HCT116 (cell line): ENCODE measurements around the gene RGS4. TPM values are rescaled to one million over a fixed set of nuclear protein-coding genes. Genes with fewer than 3 reads are reported as not detected.
A peak's percentile ranks its signal among the peaks of the same experiment; 100 is the strongest.

ENCODE experiments used
- ATAC-seq: fragments of 200-7000 bp; cut with Tn5 transposase; 2 replicates; pipeline ENCODE4 v1.9.1; 2020; ENCODE audit warnings: mild to moderate bottlenecking, moderate library complexity
- BruUV-seq: library from RNA; stranded (reverse); fragments of 400-500 nt; replicated peaks from 2 replicates; lab custom pipeline; 2021; lab: Mats Ljungman, UMichigan
- CTCF ChIA-PET: fragments of 300-600 bp; sonication (Branson Sonifier 250); formaldehyde crosslinking; loops from one replicate; lab custom pipeline; 2021; ENCODE audit warnings: antibody characterized with exemption; lab: Charles Lee
- POLR2A ChIA-PET: fragments of 300-600, 350-600 bp; sonication (Branson Sonifier 250); formaldehyde crosslinking; loops from one replicate; lab custom pipeline; 2021; ENCODE audit warnings: antibody characterized with exemption; lab: Charles Lee
- RAD21 ChIA-PET, 2 experiments: fragments of 300-600 bp; sonication (Branson Sonifier 250); formaldehyde crosslinking; loops; one replicate each; lab custom pipeline; 2023; ENCODE audit warnings: low total read pairs in 2 of 2; ENCODE audit not compliant: uncharacterized antibody in 2 of 2, unreplicated experiment in 2 of 2, low non-redundant PET in 1 of 2; lab: Charles Lee
- DNase-seq: peaks from one replicate; pipeline ENCODE4 v3.0.0-alpha.2; 2010; ENCODE audit warnings: low read depth, low spot score
- H2AFZ ChIP-seq: fragments of 200-600 bp; shearing (Covaris generic), sonication (generic); 2 replicates; pipeline ENCODE4 v1.6.1; 2017; ENCODE audit warnings: low read depth, mixed run types, mixed read lengths, antibody characterized with exemption, low read length; ENCODE audit not compliant: poor library complexity, severe bottlenecking
- H3K27ac ChIP-seq: 2 replicates; pipeline ENCODE4 v1.5.1; 2012; ENCODE audit warnings: low read depth, low read length
- H3K27me3 ChIP-seq: fragments of 200-600 bp; sonication (generic); 2 replicates; pipeline ENCODE4 v1.6.1; 2016; ENCODE audit warnings: mixed run types, low read length, mixed read lengths; ENCODE audit not compliant: insufficient read depth
- H3K36me3 ChIP-seq, 2 experiments: fragments of 200-500 bp in 1 of 2; fragments of 200-600 bp in 1 of 2; sonication (Bioruptor generic) in 1 of 2; sonication (generic) in 1 of 2; 2 replicates each; pipeline versions ENCODE4 v1.5.1 to v1.6.1; 2014 to 2016; ENCODE audit warnings: low read length in 2 of 2, inconsistent platforms in 1 of 2, mixed read lengths in 1 of 2, mixed run types in 1 of 2; ENCODE audit not compliant: insufficient read depth in 2 of 2, control insufficient read depth in 1 of 2
- H3K4me1 ChIP-seq, 2 experiments: fragments of 200-600 bp in 1 of 2; sonication (generic) in 1 of 2; 2 replicates each; pipeline versions ENCODE4 v1.5.1 to v1.6.1; 2012 to 2017; ENCODE audit warnings: low read length in 2 of 2, inconsistent platforms in 1 of 2, mild to moderate bottlenecking in 1 of 2, mixed read lengths in 1 of 2, mixed run types in 1 of 2, moderate library complexity in 1 of 2; ENCODE audit not compliant: insufficient read depth in 2 of 2, control insufficient read depth in 1 of 2
- H3K4me2 ChIP-seq: fragments of 200-600 bp; sonication (generic); 2 replicates; pipeline ENCODE4 v1.6.1; 2017; ENCODE audit warnings: mixed run types, low read length, mixed read lengths
- H3K4me3 ChIP-seq, 2 experiments: fragments of 200-600 bp in 1 of 2; sonication (generic) in 1 of 2; replicated peaks in 1 of 2; 2 replicates each; pipeline ENCODE4 v1.5.1; 2011 to 2016; ENCODE audit warnings: low read length in 2 of 2, control low read depth in 1 of 2, low read depth in 1 of 2, mild to moderate bottlenecking in 1 of 2, mixed read lengths in 1 of 2, mixed run types in 1 of 2
- H3K79me2 ChIP-seq: fragments of 200-600 bp; sonication (generic); 2 replicates; pipeline ENCODE4 v1.6.1; 2017; ENCODE audit warnings: mild to moderate bottlenecking, mixed run types, low read length, moderate library complexity, mixed read lengths; ENCODE audit not compliant: insufficient read depth
- H3K9ac ChIP-seq: fragments of 200-600 bp; sonication (generic); 2 replicates; pipeline ENCODE4 v1.6.1; 2016; ENCODE audit warnings: low read length, mixed read lengths
- H3K9me2 ChIP-seq: fragments of 200-600 bp; sonication (generic), shearing (Covaris generic); 2 replicates; pipeline ENCODE4 v1.6.1; 2017; ENCODE audit warnings: mixed run types, mild to moderate bottlenecking, moderate library complexity; ENCODE audit not compliant: insufficient read depth
- H3K9me3 ChIP-seq, 2 experiments: fragments of 200-500 bp in 1 of 2; fragments of 200-600 bp in 1 of 2; sonication (Bioruptor generic) in 1 of 2; sonication (generic) in 1 of 2; 2 replicates each; pipeline ENCODE4 v1.6.1; 2014 to 2017; ENCODE audit warnings: low read length in 2 of 2, mixed read lengths in 2 of 2, inconsistent platforms in 1 of 2, low read depth in 1 of 2, mild to moderate bottlenecking in 1 of 2, mixed run types in 1 of 2, moderate library complexity in 1 of 2; ENCODE audit not compliant: control insufficient read depth in 1 of 2, insufficient read depth in 1 of 2
- H4K20me1 ChIP-seq: fragments of 200-600 bp; sonication (generic), shearing (Covaris generic); 2 replicates; pipeline ENCODE4 v1.6.1; 2017; ENCODE audit warnings: mixed run types, mild to moderate bottlenecking, moderate library complexity; ENCODE audit not compliant: insufficient read depth
- ATF3 ChIP-seq: IDR thresholded peaks from 2 replicates; pipeline ENCODE4 v1.6.1; 2012
- CBX3 ChIP-seq: IDR thresholded peaks from 2 replicates; pipeline ENCODE4 v1.6.1; 2012; ENCODE audit warnings: low read depth
- CEBPB ChIP-seq: IDR thresholded peaks from 2 replicates; pipeline ENCODE4 v1.6.1; 2012; ENCODE audit warnings: low read depth
- CTCF ChIP-seq, 3 experiments: fragments of 200-600 bp in 1 of 3; sonication (generic) in 1 of 3; IDR thresholded peaks in 2 of 3; conservative IDR thresholded peaks in 1 of 3; 2 replicates each; pipeline ENCODE4 v1.5.1; 2012 to 2017; ENCODE audit warnings: low read depth in 2 of 3, low read length in 2 of 3, antibody characterized with exemption in 1 of 3, borderline replicate concordance in 1 of 3, control low read depth in 1 of 3, mild to moderate bottlenecking in 1 of 3, mixed read lengths in 1 of 3, mixed run types in 1 of 3, moderate library complexity in 1 of 3; ENCODE audit not compliant: insufficient read depth in 1 of 3
- EGR1 ChIP-seq: IDR thresholded peaks from 2 replicates; pipeline ENCODE4 v1.6.1; 2012; ENCODE audit warnings: low read depth
- ELF1 ChIP-seq: IDR thresholded peaks from 2 replicates; pipeline ENCODE4 v1.6.1; 2012; ENCODE audit warnings: low read depth, borderline replicate concordance
- EZH2 ChIP-seq: fragments of 200-600 bp; sonication (generic); IDR thresholded peaks from 2 replicates; pipeline ENCODE4 v1.6.1; 2017; ENCODE audit warnings: antibody characterized with exemption, mixed run types
- EZH2phosphoT487 ChIP-seq: fragments of 200-600 bp; IDR thresholded peaks from 2 replicates; pipeline ENCODE4 v1.6.1; 2018; ENCODE audit warnings: antibody characterized with exemption, borderline replicate concordance
- JUND ChIP-seq: IDR thresholded peaks from 2 replicates; pipeline ENCODE4 v1.6.1; 2012
- MAX ChIP-seq: IDR thresholded peaks from 2 replicates; pipeline ENCODE4 v1.6.1; 2012
- POLR2A ChIP-seq: IDR thresholded peaks from 2 replicates; pipeline ENCODE4 v1.7.0; 2011; ENCODE audit warnings: borderline replicate concordance; ENCODE audit not compliant: insufficient read depth, insufficient read length; ENCODE audit errors: extremely low read depth
- POLR2AphosphoS5 ChIP-seq: IDR thresholded peaks from 2 replicates; pipeline ENCODE4 v1.6.1; 2011; ENCODE audit warnings: mild to moderate bottlenecking, low read depth, low read length, moderate library complexity
- RAD21 ChIP-seq: IDR thresholded peaks from 2 replicates; pipeline ENCODE4 v1.6.1; 2012; ENCODE audit warnings: low read depth, mild to moderate bottlenecking
- REST ChIP-seq: IDR thresholded peaks from 2 replicates; pipeline ENCODE4 v1.6.1; 2012; ENCODE audit warnings: low read depth
- SIN3A ChIP-seq: IDR thresholded peaks from 2 replicates; pipeline ENCODE4 v1.6.1; 2012; ENCODE audit warnings: low read depth
- SP1 ChIP-seq: IDR thresholded peaks from 2 replicates; pipeline ENCODE4 v1.6.1; 2012; ENCODE audit warnings: low read depth
- TCF7L2 ChIP-seq: IDR thresholded peaks from 2 replicates; pipeline ENCODE4 v1.7.0; 2011; ENCODE audit warnings: borderline replicate concordance, inconsistent platforms; ENCODE audit not compliant: insufficient read depth, insufficient read length; ENCODE audit errors: extremely low read depth
- YY1 ChIP-seq: IDR thresholded peaks from 2 replicates; pipeline ENCODE4 v1.6.1; 2011; ENCODE audit warnings: low read length, low read depth, moderate library complexity, mild to moderate bottlenecking; ENCODE audit not compliant: insufficient replicate concordance; ENCODE audit errors: extremely low read depth
- ZFX ChIP-seq: fragments of 450-650 bp; IDR thresholded peaks from 2 replicates; pipeline ENCODE4 v1.6.1; 2017
- ZNF274 ChIP-seq: fragments of 200-500 bp; sonication (Bioruptor generic); IDR thresholded peaks from 2 replicates; pipeline ENCODE4 v1.6.1; 2014; ENCODE audit warnings: mild to moderate bottlenecking, low read depth, low read length, inconsistent platforms
- intact Hi-C: fragments of 100-400 bp; cut with micrococcal nuclease; formaldehyde crosslinking; loops from 2 replicates; pipeline ENCODE4 v1.10.0; 2022
- total RNA-seq: library from RNA; stranded (reverse); gene quantifications from one replicate; pipeline ENCODE4 v1.2.1, GENCODE V29; 2021; ENCODE audit not compliant: unreplicated experiment

RGS4 gene
- total RNA-seq, 1 experiment from 2014 or later: not detected

- BruUV-seq: no TSS peak
- intact Hi-C loops: no loop called here
- Histone ChIP-seq H3K27me3 (no peaks in the 10 kb centered on the region), H2AFZ (no peak overlapping the region), H3K9me2 (no peaks in the 10 kb centered on the region), H3K4me2 (no peak overlapping the region), H3K4me3 (no peak overlapping the region), H3K4me1 (no peaks in the 10 kb centered on the region)
- CTCF ChIA-PET: no interaction called here
- TF ChIP-seq CTCF (IDR thresholded peaks at IDR 0.05 in 2 of 3, conservative IDR thresholded peaks at IDR 0.05 in 1 of 3; ENCODE audit: borderline replicate concordance in 1 of 3, insufficient read depth in 1 of 3, low read depth in 2 of 3, low read length in 2 of 3) (no peak), EGR1 (no peak), ZNF274 (no peak), REST (no peak), ATF3 (no peak), EZH2 (no peak), ELF1 (no peak), POLR2A (no peak), POLR2AphosphoS5 (no peak), CBX3 (no peak), EZH2phosphoT487 (no peak), TCF7L2 (no peak), JUND (no peak), YY1 (no peak), RAD21 (no peak), SIN3A (no peak), SP1 (no peak), MAX (no peak), CEBPB (no peak), ZFX (no peak)
- TF ChIP-seq, all 23 proteins: peak for 0
- Histone ChIP-seq H3K36me3 (no peaks in the 10 kb centered on the region), H3K27ac (no peak overlapping the region), H3K9me3 (no peaks in the 10 kb centered on the region), H4K20me1 (no peaks in the 10 kb centered on the region), H3K79me2 (no peaks in the 10 kb centered on the region), H3K9ac (no peak overlapping the region)
- POLR2A ChIA-PET: no interaction called here
- peak; percentile 50; the same call in 1 of the 2 replicates for ATAC-seq
- RAD21 ChIA-PET: no interaction called here
- DNase-seq: no peak
Observed at GRCh38 chr1:163093169-163093568, 24.0 kb downstream of the RGS4 start.
